8988T (cell line): ENCODE measurements around the gene LYG1.
"Not testable (repeated sequence)": the region's sequence is repeated elsewhere in the genome, so short reads cannot be mapped to it uniquely, and the experiment has no call there.

Experiments
- DNase-seq: peaks from one replicate; pipeline ENCODE4 v3.0.0; 2011

LYG1 gene

DNA sequence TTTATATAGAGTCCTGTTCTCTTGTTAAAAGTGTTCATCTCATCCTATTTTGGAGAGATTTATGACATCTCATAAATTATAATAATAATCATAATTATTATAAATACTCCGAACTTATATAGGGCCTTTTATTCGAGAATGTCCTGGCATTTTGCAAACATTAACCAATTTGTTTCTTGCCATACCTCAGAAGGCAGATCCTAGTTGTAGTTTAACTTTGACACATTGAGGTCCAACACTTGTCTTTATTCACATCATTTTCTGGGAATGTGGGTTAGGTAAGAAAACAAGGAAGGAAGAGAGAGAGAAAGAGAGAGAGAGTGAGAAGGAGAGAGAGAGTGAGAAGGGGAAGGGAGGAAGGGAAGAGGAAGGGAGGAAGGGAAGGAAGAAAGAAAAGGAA is at the start of gene LYG1:
TSS of gene LYG1 (minus strand) at position 101 of the 400 bp plus-strand sequence. CDS start 5,527 bp downstream, outside the sequence.
- DNase-seq: not testable (repeated sequence)

DNA sequence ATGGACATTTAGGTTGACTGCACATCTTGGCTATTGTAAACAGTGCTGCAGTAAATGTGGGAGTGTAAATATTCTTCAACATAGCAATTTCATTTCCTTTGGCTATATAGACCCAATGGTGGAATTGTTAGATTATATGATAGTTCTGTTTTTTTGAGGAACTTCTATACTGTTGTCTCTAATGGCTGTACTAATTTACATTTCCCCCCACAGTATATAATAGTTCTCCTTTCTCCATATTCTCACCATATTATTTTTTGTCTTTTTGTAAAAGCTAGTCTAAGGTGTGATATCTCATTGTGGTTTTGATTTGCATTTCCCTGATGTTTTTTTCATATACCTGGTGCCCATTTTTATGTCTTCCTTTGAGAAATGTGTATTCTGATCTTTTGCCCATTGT is 49.2 kb upstream of the LYG1 start:
- DNase-seq: no peak

DNA sequence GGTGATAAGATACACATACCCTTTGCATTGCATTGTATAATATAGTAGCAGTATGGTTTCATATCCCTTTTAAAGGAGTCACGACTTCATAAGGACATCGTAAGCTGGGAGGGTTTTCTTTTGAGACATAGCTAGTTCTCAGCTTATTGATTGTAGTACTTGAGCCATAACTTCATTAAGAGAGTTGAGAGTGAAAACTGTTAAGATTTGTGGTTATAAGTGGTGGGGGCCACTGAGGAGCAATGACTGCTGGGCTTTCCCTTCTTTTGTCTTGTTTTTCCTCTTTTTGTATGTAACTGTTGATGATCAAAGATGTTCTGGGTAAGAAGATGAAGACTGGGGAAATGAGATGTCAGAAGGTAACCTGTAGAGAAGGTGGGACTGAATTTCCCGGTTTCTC is 47.2 kb upstream of the LYG1 start:
- no peak for DNase-seq

DNA sequence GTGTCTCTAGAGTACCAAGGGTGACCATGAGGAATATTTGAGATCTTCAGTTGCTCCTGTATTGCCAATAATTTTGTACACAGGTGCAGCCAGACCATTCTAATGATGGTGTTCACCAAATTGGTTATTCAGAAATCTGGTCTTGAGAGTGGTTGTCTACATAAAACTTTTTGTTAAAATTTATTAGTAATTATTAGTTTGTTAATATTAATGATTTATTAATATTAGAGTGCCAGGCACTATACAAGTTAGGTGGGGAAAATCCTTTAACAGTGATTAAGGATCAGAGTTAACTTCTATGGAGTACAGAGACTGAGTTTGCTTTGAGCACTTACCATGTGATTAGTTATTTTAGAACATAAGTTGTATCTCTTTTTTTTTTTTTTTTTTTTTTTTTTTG is 45.2 kb upstream of the LYG1 start:
- DNase-seq: no peak

DNA sequence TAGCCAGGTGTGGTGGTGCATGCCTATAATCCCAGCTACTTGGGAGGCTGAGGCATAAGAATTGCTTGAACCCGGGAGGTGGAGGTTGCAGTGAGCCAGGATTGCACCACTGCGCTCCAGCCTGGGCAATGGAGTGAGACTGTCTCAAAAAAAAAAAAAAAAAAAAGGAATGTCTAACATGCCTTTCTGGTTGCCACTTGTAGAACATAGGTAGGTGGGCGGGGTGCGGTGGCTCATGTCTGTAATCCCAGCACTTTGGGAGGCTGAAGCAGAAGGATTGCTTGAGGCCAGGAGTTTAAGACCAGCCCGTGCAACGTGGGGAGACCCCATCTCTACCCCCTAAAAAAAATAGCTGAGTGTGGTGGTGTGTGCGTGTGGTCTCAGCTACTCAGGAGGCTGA is 44.4 kb upstream of the LYG1 start:
- DNase-seq: not testable (repeated sequence)

DNA sequence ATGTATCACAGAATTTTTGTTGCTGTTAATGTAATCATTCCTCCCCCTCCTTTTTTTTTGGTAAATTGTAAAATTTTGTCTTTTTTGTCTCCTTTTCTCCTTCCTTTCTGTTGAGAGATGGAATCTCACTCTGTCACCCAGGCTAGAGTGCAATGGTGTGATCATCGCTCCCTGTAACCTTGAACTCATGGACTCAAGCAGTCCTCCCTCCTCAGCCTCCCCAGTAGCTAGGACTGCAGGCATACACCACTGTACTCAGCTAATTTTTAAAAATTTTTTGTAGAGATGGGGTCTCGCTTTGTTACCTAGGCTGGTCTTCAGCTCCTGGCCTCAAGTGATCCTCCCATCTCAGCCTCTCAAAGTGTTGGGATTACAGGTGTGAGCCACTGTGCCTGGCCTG is 41.5 kb upstream of the LYG1 start:
- no peak for DNase-seq

DNA sequence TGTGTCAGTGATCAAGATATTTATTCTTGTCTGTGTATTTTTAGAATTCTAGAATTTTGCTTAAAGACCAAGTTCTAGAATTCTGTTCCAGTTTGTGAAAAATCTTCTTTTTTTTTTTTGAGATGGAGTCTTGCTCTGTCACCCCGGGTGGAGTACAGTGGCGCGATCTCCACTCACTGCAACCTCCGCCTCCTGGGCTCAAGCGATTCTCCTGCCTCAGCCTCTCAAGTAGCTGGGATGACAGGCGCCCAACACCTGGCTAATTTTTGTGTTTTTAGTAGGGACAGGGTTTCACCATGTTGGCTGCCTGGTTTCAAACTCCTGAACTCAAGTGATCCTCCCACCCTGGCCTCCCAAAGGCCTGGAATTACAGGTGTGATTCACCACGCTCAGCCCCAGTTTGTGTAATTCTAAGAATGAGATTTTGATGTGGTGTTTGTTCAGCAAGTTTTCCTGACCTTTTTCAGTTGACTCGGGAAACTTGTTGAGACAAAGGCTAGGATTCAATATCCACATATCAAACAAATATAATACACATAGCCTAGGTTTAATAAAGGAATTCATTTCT is 39.8 kb upstream of the LYG1 start:
- no peak for DNase-seq

DNA sequence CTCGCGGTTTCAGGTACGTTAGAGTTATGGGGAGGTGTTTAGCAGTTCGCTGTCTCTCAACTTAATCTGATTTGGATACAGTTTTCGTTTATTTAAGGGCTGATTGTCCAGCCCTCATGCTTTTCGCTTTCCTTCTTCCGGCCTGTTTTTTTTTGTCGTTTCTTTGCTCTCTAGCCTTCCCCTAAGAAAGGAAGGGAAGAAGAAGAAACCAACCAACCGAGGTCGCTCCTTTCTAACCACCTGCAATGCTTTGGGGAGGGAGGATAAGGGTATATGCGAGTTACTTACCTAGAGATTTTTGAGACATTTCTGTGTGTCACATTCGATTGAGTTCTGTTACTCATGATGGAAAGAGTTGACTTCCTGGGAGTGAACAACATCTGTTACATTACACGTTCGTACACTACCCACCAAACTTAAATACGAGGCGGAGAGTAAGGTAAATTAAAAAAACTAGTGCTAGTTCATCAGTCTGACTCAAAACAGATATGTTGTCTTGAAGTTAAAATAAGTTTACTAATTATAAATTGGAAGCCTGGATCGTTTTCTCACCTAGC is 37.1 kb upstream of the LYG1 start:
- DNase-seq: no peak

DNA sequence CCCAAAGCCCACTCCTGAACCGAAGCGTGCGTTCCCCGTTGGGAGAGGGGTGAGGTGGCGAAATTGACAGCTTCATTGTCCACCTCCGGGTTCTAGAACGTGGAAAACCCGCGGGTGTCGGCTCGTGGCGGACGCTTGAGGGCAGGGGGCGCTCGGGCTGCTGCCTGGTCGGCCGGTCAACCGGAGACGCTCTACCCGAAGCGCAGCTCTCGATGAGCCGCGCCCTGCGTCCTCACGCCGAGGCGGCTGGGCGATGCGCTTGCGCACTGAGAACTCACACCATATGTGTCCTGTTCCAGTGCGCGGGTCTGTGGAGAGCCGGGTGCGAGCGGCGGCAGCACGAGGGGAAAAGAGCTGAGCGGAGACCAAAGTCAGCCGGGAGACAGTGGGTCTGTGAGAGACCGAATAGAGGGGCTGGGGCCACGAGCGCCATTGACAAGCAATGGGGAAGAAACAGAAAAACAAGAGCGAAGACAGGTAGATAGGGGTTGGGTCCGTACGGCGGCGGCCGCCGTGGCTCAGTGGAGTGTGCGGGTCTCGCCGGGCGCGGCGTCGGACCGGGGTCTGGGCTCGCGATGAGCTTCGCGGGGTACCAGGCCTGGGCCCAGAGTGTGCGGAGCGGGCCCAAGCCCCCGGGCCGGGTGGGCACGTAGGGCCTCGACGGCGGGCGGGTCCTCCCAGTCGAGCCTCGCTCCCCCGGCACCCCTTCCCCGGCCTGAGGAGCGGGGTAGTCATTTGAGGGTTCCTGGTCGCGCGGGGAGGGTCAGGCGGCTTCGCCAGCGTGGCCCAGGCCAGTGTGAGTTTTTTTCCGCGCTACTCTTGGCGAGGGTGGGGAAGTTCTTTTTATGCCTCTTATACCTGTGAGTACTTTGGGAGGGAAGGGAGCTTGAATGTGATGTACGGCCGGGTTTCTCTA is 36.4 kb upstream of the LYG1 start, which contains the start of gene EIF5B:
TSS of gene EIF5B (plus strand) at position 277 of the 916 bp plus-strand sequence. CDS start at position 443, 166 bp downstream.
- peak; percentile 87 for DNase-seq

DNA sequence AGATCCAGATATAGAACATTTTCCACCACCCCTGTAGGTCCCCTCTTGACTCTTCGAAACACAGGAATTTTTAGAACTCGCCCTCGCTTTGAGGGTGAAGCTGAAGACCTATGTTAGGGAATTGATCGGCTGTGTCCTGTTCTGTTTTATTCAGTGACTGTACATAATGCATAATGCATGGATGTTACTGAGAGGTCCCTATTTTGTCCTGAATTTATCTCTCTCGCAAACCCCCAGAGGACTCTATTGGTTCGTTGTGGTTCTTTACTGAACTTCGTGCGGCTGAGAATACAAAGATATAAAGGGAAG is 35.8 kb upstream of the LYG1 start:
- no peak for DNase-seq

DNA sequence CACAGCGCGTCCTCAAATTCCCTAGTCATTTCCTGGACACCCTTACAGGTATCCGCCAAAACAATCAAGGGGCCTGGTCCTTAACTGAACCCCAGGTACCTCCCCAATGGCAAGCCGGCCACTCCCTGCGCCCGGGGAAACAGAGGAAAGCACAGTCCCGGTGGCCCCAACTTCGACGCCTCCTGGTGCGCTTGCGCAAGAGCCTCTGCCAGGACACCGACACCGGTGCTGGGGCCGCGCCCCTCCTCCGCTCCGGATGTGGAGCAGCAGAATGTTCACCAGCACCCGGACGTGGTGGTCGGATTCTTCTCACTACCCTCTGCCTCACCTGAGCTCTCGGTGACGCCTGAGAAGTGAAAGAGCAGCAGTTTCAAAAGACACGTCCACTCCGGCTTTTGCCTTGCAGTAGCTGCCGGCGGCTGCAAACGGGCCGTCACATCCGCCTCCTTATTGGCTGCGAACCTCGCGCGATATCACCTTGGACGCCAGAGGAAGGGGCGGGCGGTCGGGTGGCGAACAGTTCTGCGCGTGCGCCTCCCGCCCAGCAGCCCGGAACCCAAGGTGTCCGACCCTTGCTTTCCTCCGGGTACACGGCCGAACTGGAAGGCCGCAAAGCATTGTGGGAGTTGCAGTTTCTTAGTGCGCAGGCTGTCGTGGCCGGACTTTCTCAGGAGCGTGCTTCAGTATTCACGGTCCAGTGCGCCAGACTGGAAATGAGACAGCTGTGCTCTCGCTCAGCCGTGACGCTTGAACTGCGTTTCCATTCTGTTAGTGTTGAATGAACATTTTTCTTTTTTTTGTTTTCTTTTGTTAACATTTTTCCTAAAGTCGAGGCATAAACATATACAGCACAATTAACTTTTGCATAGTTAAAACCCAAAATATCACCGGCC is 35.2 kb upstream of the LYG1 start, which contains the start of gene TXNDC9:
TSS of gene TXNDC9 (minus strand) at position 423 of the 893 bp plus-strand sequence. CDS start 3,123 bp downstream, outside the sequence.
- peak; percentile 86 for DNase-seq

DNA sequence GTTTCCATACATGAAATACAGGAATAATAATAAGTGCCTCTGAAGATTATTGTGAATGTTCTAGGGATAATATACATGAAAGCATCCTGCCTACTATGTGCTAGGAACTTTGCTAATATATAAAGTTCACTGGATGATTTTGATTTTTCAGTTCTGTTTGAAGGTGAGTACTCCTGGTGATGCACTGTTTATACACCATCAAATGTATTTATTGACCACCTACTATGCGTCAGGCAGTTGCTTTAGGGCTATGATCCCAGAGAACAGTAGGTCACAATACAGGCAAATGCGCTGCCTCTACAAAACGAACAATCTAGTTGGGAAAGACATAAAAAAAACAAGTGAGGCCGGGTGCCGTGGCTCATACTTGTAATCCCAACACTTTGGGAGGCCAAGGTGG is 24.4 kb upstream of the LYG1 start:
- no peak for DNase-seq

DNA sequence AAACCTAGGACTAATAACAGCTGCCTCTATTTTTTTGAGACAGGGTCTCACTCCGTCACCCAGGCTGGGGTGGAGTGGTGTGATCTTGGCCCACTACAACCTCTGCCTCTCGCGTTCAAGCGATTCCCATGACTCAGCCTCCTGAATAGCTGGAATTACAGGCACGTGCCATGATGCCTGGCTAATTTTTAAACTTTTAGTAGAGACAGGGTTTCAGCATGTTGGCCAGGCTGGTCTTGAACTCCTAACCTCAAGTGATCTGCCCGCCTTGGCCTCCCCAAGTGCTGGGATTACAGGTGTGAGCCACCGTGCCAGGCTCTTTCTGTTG is 16.8 kb upstream of the LYG1 start:
- DNase-seq: not testable (repeated sequence)

DNA sequence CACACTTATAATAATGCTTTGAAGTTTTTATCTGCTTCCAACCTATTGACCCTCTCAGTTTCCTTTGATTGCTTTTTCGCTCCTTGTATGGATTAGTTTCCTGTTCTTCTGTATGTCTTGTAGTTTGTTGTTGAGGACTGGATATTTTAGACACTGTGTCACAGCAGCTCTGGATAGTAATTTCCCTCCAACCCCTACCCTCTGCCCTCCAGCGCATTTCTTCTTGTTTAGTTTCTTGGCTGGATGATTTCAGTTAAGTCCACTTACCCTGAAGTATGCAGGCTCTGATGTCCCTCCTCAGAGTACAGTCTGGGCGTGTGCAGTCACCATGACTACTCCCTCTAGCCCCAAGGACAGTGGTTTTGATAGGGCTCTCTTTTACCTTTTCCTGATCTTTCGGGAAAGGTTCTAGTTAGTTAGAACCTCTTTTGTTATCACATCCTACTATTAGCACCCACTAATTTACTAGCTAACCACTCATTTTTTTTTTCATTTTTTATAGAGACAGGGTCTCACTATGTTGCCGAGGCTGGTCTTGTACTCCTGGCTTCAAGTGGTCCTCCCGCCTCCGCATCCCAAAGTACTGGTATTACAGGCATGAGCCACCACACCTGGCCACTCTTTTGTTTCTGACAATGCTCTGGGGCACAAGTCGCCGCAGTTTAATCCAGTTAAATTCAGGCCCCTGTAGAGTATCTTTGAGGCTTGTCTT is 16.3 kb upstream of the LYG1 start:
- DNase-seq: no peak

DNA sequence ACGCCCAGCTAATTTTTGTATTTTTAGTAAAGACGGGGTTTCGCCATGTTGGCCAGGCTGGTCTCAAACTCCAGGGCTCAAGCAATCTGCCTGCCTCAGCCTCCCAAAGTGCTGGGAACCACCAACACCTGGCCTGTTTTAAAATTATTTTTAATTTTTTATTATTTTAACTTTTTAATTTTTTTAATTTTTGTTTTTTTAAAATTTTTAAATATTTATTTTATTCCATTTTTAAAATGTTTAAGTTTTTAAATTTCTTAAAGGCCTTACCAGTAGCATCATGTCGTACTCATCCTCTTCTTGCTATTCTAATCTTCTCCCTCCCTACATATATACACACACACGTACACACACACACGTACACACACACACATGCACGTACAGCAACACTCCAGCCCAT is 1.4 kb downstream of the LYG1 start:
- no peak for DNase-seq

DNA sequence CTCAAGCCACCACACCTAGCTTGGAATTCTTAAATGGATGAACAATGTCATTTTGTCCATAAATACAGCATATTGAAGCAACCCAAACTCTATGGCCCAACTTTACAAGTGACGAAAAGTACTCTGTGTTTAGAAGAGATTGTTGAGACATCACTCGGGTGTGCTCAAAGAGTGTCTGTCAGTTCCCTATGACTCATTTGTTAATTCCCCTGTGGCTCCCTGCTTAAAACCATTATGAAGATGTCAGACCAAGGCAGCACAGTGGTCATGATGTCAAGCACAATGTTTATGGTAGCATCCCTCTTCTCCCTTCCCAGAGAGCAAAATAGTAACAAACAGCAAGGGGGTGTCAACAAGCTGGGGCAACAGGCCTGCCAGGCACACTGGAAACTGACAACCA is 3.0 kb downstream of the LYG1 start:
- DNase-seq: no peak

DNA sequence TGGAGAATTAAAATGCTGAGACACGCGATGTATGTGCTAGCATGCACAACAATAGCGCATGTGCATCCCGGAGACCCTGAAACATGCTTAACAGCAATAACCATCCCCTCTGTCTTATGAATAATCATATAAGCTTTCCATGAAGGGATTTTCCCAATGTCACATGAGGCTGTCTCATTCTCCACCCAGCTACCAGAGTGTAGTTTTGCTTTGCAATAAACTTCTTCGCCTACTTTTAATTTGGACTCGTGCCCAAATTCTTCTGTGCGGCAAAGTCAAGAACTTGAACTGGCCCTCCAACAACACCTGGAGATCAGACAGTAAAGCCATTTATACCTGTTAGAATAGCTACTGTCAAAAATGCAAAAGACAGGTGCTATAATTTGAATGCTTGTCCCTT is 15.5 kb downstream of the LYG1 start:
- DNase-seq: no peak

DNA sequence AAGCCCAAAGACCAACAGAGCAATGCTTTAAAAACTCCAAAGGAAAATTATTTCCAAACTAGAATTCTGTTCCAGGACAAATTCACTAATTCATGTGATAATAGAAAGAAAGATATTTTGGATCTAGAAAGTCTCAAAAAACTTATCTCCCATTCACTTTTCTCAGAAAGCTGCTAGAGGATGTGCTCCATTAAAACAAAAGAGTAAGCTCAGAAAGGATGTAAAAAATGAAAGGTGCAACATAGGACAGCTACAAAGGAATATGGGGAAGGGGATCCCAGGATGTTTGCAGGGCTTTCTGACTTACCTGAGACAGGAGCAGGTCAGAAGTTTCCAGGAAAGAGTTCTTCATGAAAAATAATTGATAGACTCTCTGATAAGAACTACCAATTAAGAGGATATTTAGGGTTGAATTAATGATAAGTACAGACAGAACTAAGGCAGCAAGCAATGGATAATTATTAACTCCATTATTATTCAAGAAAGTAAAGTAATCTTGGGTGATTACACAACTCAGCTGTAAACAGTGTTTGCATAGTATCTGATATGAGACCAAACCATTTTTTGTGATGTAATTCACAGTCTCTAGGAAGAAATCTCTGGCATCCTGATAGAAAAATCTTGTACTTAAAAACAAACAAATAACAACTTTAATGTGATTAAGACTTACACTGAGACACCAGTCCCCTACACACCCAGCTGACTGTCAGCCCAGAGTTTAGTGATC is 20.9 kb downstream of the LYG1 start:
- DNase-seq: no peak

DNA sequence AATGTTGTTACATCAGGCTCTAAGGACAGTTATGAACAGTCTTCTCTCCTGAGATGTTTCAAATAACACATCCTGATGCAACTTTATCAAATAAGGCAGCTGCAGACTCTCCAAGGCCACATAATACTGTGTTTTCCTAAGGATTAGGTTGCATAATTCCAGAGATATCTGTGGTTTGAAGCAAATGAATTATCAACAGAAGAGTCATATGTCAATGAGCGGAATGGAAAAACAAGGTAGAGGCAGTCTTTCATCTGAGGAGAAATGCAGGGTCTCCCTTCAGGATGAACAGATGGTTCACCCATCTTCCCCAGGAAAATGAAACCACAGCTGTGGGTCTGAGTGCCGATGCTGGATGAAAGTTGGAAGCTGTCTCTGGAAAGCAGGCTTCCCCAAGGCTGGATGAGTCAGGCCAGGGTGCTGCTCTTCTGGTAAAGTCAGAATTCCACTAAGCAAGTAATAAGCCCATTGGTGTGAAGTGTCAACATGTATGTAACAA is 22.2 kb downstream of the LYG1 start:
- no peak for DNase-seq

DNA sequence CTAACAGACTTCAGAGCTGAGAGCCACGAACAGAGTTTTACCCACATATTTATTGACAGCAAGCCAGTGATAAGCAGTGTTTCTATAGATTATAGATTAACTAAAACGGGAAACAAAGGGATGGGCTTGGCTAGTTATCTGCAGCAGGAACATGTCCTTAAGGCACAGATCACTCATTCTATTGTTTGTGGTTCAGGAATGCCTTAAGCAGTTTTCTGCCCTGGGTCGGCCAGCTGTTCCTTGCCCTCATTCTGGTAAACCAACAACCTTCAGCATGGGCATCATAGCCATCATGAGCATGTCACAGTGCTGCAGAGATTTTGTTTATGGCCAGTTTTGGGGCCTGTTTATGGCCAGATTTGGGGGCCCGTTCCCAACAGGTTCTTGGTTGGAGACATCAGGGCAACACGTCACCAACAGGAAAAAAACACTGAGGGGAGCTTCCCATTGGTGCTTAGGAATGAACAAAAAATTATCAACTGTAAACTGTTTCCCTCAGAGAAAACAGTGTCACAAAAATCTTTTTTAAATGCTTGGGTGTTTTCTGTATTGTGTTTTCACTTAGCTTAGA is 22.7 kb downstream of the LYG1 start:
- not testable (repeated sequence) for DNase-seq

DNA sequence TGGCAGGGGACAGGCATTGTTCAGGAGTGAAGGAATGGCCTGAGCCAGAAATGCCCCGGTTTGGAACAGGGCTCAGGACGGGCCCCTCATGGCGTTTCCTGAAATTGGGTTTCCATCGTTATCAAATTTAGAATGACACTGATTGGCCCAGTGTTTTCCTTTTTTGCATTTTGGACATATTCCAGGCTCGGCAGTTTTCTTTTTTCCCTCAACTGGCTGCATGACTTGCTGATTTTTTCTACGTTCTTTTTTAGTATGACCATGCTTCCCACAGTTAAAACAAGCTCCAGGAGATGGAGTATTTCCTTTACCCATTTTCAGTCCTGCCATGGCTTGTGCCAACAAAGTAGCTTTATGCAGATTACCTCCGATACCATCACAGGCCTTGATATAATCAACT is 25.1 kb downstream of the LYG1 start:
- no peak for DNase-seq
